NT2/D1 (cell line): ENCODE results near the gene ALDH3B1.
A peak's percentile ranks its signal among the peaks of the same experiment; 100 is the strongest.
"Not testable (repeated sequence)": the region's sequence is repeated elsewhere in the genome, so short reads cannot be mapped to it uniquely, and the experiment has no call there.

ENCODE experiments used
- DNase-seq: peaks from one replicate; pipeline ENCODE4 v3.0.0-alpha.2; 2011; ENCODE audit warnings: low read depth, low spot score
- H3K27me3 ChIP-seq: 2 replicates; pipeline ENCODE4 v1.6.0; 2011; ENCODE audit warnings: mild to moderate bottlenecking; ENCODE audit not compliant: insufficient read length, insufficient read depth
- H3K36me3 ChIP-seq: 2 replicates; pipeline ENCODE4 v1.6.1; 2011; ENCODE audit warnings: mild to moderate bottlenecking, low read length, mixed read lengths; ENCODE audit not compliant: insufficient read depth, insufficient read length
- H3K4me1 ChIP-seq: 2 replicates; pipeline ENCODE4 v1.5.1; 2011; ENCODE audit not compliant: insufficient read depth, insufficient read length
- H3K4me3 ChIP-seq: 2 replicates; pipeline ENCODE4 v1.5.1; 2011; ENCODE audit warnings: low read depth; ENCODE audit not compliant: insufficient read length
- H3K9ac ChIP-seq: 2 replicates; pipeline ENCODE4 v1.6.0; 2011; ENCODE audit warnings: low read depth; ENCODE audit not compliant: insufficient read length
- H3K9me3 ChIP-seq: 2 replicates; pipeline ENCODE4 v1.5.1; 2011; ENCODE audit warnings: mild to moderate bottlenecking, low read length; ENCODE audit not compliant: insufficient read depth
- SUZ12 ChIP-seq: IDR thresholded peaks from 2 replicates; pipeline ENCODE4 v1.6.1; 2011; ENCODE audit not compliant: insufficient read length, insufficient read depth; ENCODE audit errors: extremely low read depth
- YY1 ChIP-seq: IDR thresholded peaks from 2 replicates; pipeline ENCODE4 v1.6.1; 2011; ENCODE audit not compliant: insufficient read length, insufficient read depth
- ZNF274 ChIP-seq: IDR thresholded peaks from 2 replicates; pipeline ENCODE4 v1.6.1; 2011; ENCODE audit warnings: mild to moderate bottlenecking, low read depth, low read length

The ALDH3B1 gene, protein sequence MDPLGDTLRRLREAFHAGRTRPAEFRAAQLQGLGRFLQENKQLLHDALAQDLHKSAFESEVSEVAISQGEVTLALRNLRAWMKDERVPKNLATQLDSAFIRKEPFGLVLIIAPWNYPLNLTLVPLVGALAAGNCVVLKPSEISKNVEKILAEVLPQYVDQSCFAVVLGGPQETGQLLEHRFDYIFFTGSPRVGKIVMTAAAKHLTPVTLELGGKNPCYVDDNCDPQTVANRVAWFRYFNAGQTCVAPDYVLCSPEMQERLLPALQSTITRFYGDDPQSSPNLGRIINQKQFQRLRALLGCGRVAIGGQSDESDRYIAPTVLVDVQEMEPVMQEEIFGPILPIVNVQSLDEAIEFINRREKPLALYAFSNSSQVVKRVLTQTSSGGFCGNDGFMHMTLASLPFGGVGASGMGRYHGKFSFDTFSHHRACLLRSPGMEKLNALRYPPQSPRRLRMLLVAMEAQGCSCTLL

DNA sequence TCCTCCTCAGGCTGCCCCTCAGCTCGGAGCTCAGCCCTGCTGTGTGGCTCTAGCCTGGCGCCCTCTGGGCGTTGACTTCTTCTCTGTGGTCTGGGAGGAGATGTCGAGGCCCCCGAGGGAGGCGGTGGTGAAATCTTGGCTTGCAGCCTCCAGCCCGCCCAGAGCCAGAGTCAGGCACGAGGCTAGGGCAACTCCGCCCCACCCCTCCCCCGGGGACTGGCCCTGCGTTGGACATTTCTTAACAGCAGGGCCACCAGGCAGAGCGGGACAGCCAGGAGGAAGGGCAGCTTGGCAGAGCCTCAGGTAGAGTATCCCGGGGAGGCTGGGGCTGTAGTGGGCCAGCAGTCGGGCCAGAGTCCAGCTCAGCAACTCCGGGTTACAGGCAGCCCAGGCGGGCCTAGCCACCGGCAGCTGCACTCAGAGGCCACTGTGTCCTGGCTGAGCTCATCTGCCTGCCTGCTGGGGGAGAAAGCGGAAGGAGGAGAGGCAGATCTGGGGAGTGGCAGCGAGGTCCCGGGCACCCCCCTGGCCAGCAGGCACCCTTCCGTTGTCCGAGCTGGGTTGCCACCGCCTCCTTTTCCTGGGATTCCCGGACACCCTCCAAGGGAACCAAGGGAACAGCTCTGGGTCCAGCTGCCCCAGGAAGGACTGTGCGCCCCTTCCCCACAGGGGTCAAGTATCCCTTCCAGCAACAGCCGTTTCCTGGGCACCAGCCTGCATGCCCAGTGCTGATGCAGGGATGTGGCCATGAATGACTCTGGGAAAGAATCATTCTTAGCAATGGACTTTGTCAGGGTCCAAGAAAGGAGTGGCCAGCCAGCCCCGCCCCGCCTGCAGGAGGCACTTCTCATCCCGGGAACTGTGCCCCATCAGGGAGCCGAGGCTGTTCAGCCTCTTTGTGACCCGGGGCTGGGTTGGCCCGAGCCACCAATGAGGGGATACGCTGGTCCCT is at the start of gene ALDH3B1:
ALDH3B1 (plus strand) TSS at position 238 of the 952 bp plus-strand sequence. CDS start 4,971 bp downstream, outside the sequence.
- Histone ChIP-seq H3K9ac (peak within 1 kb of the TSS; percentile 89), H3K9me3 (no peaks in the 10 kb centered on the region), H3K4me1 (peaks cover 48% of the 10 kb centered on the region), H3K27me3 (no peaks in the 10 kb centered on the region), H3K4me3 (peak within 1 kb of the TSS; percentile 35), H3K36me3 (no peaks in the 10 kb centered on the region)
- TF ChIP-seq SUZ12 (no peak), YY1 (no peak), ZNF274 (no peak)
- DNase-seq: no peak

DNA sequence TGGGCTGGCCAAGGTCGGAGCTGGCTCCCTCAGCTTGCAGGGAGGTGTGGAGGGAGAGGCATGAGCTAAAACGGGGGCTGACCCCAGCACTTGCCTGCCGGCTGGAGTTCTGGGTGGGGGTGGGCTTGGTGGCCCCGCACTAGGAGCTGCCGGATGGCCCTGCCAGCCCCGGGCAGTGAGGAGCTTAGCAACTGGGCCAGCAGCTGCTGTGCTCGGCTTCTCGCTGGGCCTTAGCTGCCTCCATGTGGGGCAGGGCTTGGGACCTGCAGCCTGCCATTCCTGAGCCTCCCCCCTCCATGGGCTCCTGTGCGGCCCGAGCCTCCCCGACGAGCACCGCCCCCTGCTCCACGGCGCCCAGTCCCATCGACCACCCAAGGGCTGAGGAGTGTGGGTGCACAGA is 46.9 kb upstream of the ALDH3B1 start:
- H3K9me3 ChIP-seq: peaks cover 16% of the 10 kb centered on the region; the same call in 1 of the 2 replicates
- not testable (repeated sequence) for DNase-seq, H3K4me3 ChIP-seq, H3K9ac ChIP-seq, H3K36me3 ChIP-seq, H3K4me1 ChIP-seq, H3K27me3 ChIP-seq

DNA sequence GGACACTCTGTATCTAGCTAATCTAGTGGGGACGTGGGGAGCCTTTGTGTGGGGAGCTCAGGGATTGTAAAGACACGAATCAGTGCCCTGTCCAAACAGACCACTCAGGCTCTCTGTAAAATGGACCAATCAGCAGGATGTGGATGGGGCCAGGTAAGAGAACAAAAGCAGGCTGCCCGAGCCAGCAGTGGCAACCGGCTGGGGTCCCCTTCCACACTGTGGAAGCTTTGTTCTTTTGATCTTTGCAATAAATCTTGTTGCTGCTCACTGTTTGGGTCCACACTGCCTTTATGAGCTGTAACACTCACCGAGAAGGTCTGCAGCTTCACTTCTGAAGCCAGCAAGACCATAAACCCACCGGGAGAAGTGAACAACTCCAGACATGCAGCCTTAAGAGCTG is 46.2 kb upstream of the ALDH3B1 start:
- not testable (repeated sequence) for H3K4me1 ChIP-seq, H3K36me3 ChIP-seq, H3K27me3 ChIP-seq, H3K4me3 ChIP-seq, DNase-seq, H3K9ac ChIP-seq
- peaks cover 16% of the 10 kb centered on the region; the same call in 1 of the 2 replicates for H3K9me3 ChIP-seq

DNA sequence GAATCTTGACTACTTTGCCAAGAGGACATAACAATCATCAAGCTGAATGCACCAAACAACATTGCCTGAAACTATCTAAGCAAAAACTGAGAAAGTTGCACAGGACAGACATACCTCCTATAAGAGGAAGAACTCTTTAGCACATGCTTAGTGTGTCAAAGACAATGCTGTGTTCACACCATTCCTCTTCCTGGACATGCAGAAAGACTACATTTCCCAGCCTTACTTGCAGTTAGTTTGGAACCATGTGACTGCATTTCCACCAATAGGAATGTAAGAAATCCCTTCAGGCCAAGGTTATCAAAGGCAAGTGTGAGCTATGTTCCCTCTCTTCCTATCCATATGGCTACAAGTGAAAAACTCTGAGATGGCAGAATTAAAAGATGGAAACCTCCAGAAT is 45.4 kb upstream of the ALDH3B1 start:
- H3K9ac ChIP-seq, H3K4me1 ChIP-seq: not testable (repeated sequence)

DNA sequence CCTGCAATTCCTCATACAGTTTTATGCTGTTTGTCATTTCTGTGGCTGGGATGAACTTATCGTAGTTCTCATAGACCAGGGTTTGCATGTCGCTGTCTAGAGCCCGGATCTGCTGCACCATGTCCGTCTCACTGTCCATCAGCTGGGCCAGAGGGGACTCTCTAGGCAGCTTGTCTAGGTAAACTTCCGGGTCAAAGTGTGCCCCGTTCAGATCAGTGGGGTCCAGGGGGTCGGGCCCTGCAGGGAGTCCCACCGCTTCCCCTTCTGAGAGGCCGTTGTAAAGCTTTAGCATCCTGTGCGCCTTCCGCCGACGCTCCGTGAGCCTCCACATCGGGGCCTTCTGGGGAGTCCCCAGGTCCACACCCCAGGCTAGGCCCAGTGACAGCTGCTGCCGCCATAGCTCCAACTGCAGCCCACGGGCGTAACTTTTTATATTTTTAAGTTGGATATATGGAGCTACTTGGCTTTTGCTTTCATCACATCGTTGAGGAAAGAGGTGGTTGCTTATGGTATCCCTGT is 44.2 kb upstream of the ALDH3B1 start:
- DNase-seq, H3K4me3 ChIP-seq: not testable (repeated sequence)

More for the DNA sequence above, 45.4 kb upstream of the ALDH3B1 start:
- DNase-seq, H3K4me3 ChIP-seq, H3K27me3 ChIP-seq, H3K36me3 ChIP-seq: not testable (repeated sequence)
- peaks cover 16% of the 10 kb centered on the region; the same call in 1 of the 2 replicates for H3K9me3 ChIP-seq

DNA sequence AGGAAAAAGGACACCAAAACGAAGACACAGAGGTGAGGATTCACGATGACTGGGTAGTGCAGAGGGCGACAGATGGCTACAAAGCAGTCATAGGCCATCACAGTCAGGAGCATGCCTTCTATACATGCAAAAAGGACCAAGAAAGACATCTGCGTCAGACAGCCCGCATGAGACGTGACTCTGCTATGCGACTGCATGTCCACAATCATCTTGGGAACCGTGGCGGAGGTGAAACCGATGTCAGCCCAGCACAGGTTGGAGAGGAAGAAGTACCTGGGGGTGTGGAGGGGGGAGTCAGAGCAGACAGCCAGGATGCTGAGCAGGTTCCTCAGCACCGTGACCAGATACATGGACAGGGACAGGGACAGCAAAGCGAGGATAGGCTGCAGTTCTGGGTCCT is 35.4 kb upstream of the ALDH3B1 start:
- H3K4me3 ChIP-seq, H3K27me3 ChIP-seq, H3K4me1 ChIP-seq, H3K9me3 ChIP-seq, H3K36me3 ChIP-seq, DNase-seq, H3K9ac ChIP-seq: not testable (repeated sequence)

More for the DNA sequence above, 44.2 kb upstream of the ALDH3B1 start:
- not testable (repeated sequence) for H3K27me3 ChIP-seq, H3K36me3 ChIP-seq, H3K9ac ChIP-seq, H3K4me1 ChIP-seq
- peaks cover 16% of the 10 kb centered on the region; the same call in 1 of the 2 replicates for H3K9me3 ChIP-seq

DNA sequence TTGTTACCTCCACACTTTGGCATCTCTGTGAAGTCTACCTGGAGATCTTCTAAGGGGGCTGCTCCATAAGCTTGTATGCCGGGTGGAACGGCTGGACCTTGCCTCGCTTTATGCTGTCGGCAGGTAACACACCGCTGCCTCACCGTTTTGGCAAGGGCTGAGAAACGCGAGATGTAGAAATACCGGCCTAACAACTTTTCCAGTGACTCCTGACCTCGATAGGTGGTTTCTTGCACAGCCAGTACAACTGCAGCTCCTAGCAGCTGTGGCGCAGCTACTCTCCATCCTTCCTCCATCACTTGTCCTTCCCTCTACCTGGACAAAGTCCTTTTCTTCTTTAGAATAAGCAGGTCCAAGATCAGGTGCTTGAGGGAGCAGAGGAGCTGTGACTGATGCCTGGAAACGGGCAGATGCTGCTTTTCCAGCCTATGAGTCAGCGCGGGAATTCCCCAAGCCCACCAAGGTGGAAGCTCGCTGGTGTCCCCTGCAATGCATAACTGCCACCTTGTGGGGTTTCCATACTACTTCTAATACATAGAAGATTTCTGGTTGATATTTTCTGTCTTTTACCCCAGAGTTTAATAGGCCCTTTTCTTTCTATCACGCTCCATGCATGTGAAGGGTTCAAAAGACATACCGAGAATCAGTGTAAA is 31.2 kb upstream of the ALDH3B1 start:
- H3K36me3 ChIP-seq, DNase-seq, H3K4me3 ChIP-seq, H3K9me3 ChIP-seq, H3K27me3 ChIP-seq, H3K9ac ChIP-seq, H3K4me1 ChIP-seq: not testable (repeated sequence)

DNA sequence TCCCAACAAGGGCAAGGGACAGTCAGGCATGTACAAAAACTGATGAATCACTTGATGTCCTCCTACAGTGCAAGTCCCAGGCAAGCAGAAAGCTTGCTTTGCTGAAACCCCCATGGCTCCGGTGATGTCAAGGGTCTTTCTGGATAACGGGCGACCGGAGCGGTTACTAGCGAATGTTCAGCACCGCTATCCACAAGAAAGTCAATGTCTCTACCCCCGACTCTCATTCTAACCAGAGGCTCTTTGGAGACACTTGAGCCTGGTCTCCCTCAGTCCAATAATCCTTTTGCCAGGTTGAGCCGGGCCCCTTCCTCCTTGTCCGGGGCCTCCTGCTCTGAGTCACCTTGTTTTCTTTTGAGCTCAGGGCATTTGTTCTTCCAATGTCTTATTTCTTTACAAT is 28.9 kb upstream of the ALDH3B1 start:
- not testable (repeated sequence) for H3K4me1 ChIP-seq, DNase-seq, H3K9me3 ChIP-seq, H3K36me3 ChIP-seq, H3K4me3 ChIP-seq, H3K27me3 ChIP-seq, H3K9ac ChIP-seq

DNA sequence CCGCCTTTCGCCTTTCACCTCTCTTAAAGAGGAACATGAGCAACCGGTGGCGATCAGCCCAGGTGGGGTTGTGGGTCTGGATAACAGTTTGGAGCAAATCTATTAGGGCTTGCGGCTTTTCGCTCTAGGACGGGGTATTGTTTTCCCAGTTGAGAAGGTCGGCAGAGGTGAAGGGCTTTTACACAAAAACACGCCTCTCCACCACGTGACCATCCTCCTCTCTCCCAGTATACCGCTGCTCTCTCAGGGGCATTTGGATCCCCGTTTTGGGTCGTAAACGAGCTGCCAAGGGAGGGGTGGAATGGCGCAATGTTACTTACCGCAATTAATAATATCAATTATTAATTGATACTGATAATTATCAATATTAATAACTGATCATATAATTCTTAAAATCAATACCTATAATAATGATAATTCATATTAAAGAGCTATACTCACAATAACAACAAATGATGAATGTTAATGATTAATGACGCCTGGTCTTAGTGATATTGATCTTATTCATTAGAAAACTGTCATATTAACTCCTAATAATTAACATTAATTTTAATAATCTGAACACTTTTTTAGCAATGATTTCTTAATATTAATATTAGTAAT is 27.8 kb upstream of the ALDH3B1 start:
- H3K4me3 ChIP-seq, H3K27me3 ChIP-seq, H3K9ac ChIP-seq, H3K4me1 ChIP-seq, DNase-seq, H3K36me3 ChIP-seq, H3K9me3 ChIP-seq: not testable (repeated sequence)
